ENCODE results near the gene PPME1.

PPME1 gene

GRCh38 chr11:74282914-74283371 lies 111.9 kb downstream of the PPME1 start:
- DNase-seq, result no peak

GRCh38 chr11:74283580-74284180 lies 112.6 kb downstream of the PPME1 start:
- DNase-seq, result no peak

- DNase-seq, result no peak
Observed at GRCh38 chr11:74284466-74284865, 113.4 kb downstream of the PPME1 start.

- no peak for DNase-seq
Observed at GRCh38 chr11:74288161-74288560, 117.1 kb downstream of the PPME1 start.

GRCh38 chr11:74288911-74289310 lies 117.8 kb downstream of the PPME1 start:
- DNase-seq, result no peak

- no peak for DNase-seq
Observed at GRCh38 chr11:74297484-74297883, 126.4 kb downstream of the PPME1 start.

GRCh38 chr11:74299015-74299414 lies 127.9 kb downstream of the PPME1 start:
- no peak for DNase-seq

All from stimulated activated CD4-positive, alpha-beta T cell treated with anti-CD3 and anti-CD28 coated beads, Interleukin-2, amount 100 ng/mL, for 48 hours (primary cell).